ENCODE results near the gene GEMIN4.

- TF ChIP-seq GLI4 (tag by site-specific recombination; IDR thresholded peaks at IDR 0.05) (no peak), SETDB1 (IDR thresholded peaks at IDR 0.05; ENCODE audit: insufficient read length, low read length) (no peak), ZNF558 (tag by site-specific recombination; IDR thresholded peaks at IDR 0.05) (no peak), CTCF (tag by site-specific recombination; IDR thresholded peaks at IDR 0.05) (no peak), ZNF280D (tag by site-specific recombination; IDR thresholded peaks at IDR 0.05) (no peak), ZNF701 (tag by site-specific recombination; IDR thresholded peaks at IDR 0.05) (no peak), ZSCAN5A (tag by site-specific recombination; IDR thresholded peaks at IDR 0.05) (no peak), ZNF513 (tag by site-specific recombination; IDR thresholded peaks at IDR 0.05) (no peak; the same call in 1 of the 2 replicates), YY1 (tag by site-specific recombination; IDR thresholded peaks at IDR 0.05) (no peak)
Measured at GRCh38 chr17:791829-792228, 39.8 kb upstream of the GEMIN4 start.
